Superior temporal gyrus (tissue), 1 donor: ENCODE measurements around the gene ADAMTSL1.

Experiments used
- DNase-seq: peaks from one replicate; pipeline ENCODE4 v3.0.0-alpha.2; 2016; ENCODE audit errors: extremely low spot score

The ADAMTSL1 gene

GRCh38 chr9:18935541-18935940 is 461.6 kb downstream of the ADAMTSL1 start:
- DNase-seq, result no peak

- no peak for DNase-seq
These were observed 462.3 kb downstream of the ADAMTSL1 start for GRCh38 chr9:18936094-18936871.

DNA sequence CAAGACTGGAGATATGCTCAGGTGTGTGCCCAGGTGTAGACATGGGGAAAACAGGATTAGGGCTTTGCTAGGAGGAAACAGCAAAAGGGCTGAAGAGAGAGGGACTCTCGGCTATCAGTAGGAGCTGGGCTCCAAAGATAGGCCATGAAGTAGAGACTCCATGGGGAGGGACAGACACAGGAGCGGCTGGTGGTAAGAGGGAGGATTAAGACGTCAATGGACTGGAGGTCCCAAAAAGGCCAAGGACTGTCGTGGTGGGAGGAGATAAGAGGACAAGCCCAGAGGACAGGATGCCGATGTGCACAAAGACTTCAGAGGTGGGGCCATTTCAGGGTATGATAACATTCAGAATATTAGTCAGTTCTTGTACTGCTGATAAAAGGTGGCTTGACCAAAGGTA is 466.0 kb downstream of the ADAMTSL1 start:
- no peak for DNase-seq

DNA sequence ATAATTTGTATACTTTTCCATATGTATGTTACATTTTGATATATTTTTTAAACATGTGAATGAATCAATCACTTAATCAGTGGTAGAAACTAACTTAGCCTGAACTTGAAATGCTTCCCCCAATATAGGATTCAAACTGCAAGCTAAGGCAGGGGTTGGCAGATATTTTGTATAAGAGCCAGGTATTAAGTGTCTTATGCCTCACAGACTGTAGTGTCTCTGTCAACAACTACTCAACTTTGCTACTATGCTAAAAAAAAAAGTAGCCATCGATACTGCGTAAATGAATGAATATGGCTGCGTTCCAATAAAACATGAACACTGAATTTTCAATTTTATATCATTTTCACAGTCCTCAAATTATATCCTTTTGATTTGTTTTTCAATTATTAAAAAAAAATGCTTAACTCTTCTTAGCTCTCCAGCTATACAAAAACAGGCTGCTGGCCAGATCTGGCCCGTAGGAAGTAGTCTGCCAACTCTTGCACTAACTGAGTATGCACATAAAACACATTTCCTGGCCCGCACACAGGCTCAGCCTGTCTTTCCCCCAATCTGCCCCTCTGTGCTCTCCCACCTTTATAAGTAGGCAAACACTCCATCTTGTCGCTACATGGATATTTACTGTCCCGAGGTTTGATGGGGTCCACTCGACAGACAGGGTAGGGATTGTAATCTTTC is 467.2 kb downstream of the ADAMTSL1 start:
- no peak for DNase-seq

DNA sequence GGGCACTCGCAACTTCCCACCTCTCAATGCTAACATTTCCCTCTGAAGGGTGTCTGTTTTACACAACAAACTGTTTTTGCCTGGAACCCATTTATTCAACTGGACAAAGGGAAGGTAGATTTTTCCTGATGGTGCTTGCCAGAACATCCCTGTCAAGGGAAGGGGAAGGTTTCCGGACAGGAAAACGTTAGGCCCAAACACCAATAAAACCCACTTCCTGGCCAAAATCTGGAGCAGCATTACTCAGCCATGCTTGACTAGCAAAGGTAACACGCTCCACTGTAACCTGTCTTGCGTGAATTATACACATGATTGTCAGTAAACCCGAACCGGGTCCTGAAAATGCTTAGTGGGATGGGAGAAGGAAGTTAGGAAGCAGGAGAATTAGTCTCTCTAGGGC is 468.8 kb downstream of the ADAMTSL1 start:
- no peak for DNase-seq

DNA sequence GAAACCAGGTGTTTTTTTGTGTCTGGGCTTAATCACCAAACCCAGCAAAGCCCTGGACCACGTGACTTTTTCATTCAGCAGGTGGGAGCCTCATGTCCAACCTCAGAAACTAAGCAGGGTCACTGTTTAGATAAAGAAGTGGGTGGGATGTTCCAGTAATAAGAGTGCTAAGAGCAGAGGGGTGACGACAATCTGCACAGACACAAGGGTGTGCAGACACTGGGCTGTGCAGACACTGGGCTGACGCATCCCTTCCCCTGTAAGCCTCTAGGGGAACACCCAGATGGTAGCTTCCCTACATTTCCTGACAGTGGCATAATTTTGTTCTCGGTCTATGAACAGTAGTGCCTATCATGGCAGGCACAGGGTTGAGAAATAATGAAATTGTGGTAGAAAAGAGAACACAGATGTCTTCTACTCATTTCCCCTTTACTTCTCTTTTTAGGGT is 474.0 kb downstream of the ADAMTSL1 start:
- DNase-seq, result no peak

DNA sequence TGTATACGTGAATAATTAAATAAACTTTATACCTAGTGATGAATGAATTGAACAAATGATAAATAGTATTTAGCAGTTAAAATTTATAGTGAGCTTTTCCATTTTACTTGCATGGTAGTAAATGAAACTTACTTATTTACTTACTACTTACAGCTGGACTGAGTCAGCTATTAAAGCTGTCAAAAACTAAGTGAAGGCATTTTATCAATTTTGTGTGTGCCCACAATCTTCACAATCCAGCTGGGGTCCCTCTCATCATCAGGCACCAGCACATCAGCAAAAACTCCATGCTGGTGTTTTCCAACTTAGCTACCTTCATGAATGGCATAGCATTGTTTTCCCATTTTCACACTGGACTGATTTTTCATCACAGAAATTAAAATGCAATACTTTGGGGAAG is 478.0 kb downstream of the ADAMTSL1 start:
- DNase-seq, result no peak

- DNase-seq, result no peak
These were observed 481.7 kb downstream of the ADAMTSL1 start for GRCh38 chr9:18955626-18956025.
